ENCODE results near the gene FAF1.
"Not testable (repeated sequence)": the region's sequence is repeated elsewhere in the genome, so short reads cannot be mapped to it uniquely, and the experiment has no call there.

- not testable (repeated sequence) for TF ChIP-seq CTCF (conservative IDR thresholded peaks at IDR 0.05 in 1 of 2, IDR thresholded peaks at IDR 0.05 in 1 of 2; ENCODE audit: low read depth in 1 of 2, low read length in 2 of 2); EZH2 (IDR thresholded peaks at IDR 0.05; ENCODE audit: low read length, missing control alignments)
These were observed 203.5 kb downstream of the FAF1 start for GRCh38 chr1:50756543-50756942.
